ENCODE results near the gene BBS10. TPM values are rescaled to one million over a fixed set of nuclear protein-coding genes. Genes with fewer than 3 reads are reported as not detected.

The BBS10 gene
- total and polyA plus RNA-seq, 9 of the 15 experiments (the other 6 are each of a cell fraction or from before 2014, with no cell fraction given) = 2.3 to 14.9 (median 5.9) TPM

DNA sequence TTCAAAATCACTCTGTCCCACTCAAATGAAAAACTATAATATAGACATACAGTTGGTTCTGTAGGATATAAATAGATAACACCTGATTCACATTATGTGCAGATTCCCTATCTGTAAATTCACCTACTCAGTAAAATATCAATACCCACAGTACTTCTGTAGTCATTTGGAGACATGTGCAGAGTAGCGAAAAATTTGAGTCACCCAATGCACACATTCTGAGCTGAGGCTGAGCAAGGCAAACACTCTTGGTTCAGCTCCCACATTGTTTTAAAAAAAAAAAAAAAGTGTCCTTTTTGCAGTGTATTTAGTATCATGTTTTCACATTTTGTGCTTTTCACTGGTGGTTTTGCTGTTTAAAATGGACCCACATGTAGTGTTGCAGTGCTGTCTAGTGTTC is 27.3 kb upstream of the BBS10 start:
- peaks cover 0 to 3% of the 10 kb centered on the region in 2 experiments; a peak in 2 of 5 replicates for H3K4me1 ChIP-seq (replicated peaks in 1 of 2; ENCODE audit: control insufficient read depth in 2 of 2, insufficient read depth in 2 of 2, low read length in 2 of 2)
- H3K36me3 ChIP-seq (ENCODE audit: control insufficient read depth, insufficient read depth, low read length) = peaks cover 42% of the 10 kb centered on the region
- H2AFZ ChIP-seq (ENCODE audit: low read depth, low read length) = no peak overlapping the region
- no peaks in the 10 kb centered on the region for H3K79me2 ChIP-seq (ENCODE audit: control insufficient read depth, insufficient read depth, low read length)
- no peaks in the 10 kb centered on the region for H3K9me3 ChIP-seq (replicated peaks; ENCODE audit: control insufficient read depth, insufficient read depth, low read depth, low read length)
- ChIA-PET CTCF (ENCODE audit: low intra/inter-chr PET ratio) (no interaction called here), POLR2A (interaction anchor here (0.6 kb wide), 1 partner anchor 189 kb away, joined by 3 read pairs; no protein-coding TSS in a partner anchor)
- no peak overlapping the region for H3K27ac ChIP-seq (ENCODE audit: extremely low read depth, low read depth, low read length)
- H3K4me3 ChIP-seq = no peak overlapping the region
- BruUV-seq (replicated peaks) = no TSS peak
- ATAC-seq (no peak), FAIRE-seq (no peak), DNase-seq (ENCODE audit: extremely low read depth in 1 of 4, low spot score in 3 of 4) (no peak)
- H3K9ac ChIP-seq (ENCODE audit: insufficient read depth in 1 of 2, low read depth in 2 of 2, low read length in 2 of 2) = no peak overlapping the region
- H3K4me2 ChIP-seq (ENCODE audit: insufficient read depth, low read length) = no peak overlapping the region
- in situ Hi-C loops (cut with MboI) (no loop called here), intact Hi-C loops (cut with micrococcal nuclease) (no loop called here)
- no peaks in the 10 kb centered on the region for H3K27me3 ChIP-seq (ENCODE audit: control insufficient read depth in 2 of 2, insufficient read depth in 2 of 2, low read length in 2 of 2)
- H3K9me1 ChIP-seq (ENCODE audit: control insufficient read depth, insufficient read depth, low read length) = no peaks in the 10 kb centered on the region
- H4K20me1 ChIP-seq (replicated peaks; ENCODE audit: control insufficient read depth, insufficient read depth, low read length) = no peaks in the 10 kb centered on the region
- WGBS (ENCODE audit: insufficient coverage, low coverage, missing lambda C conversion rate) = 100% methylated on average over 1 of the region's 1 CpG
- TF ChIP-seq KDM4B (IDR thresholded peaks at IDR 0.05; ENCODE audit: borderline replicate concordance in 2 of 2, low read depth in 1 of 2) (no peak), MTF1 (CRISPR knock-in tag; IDR thresholded peaks at IDR 0.05; ENCODE audit: borderline replicate concordance) (no peak), ZNF696 (CRISPR knock-in tag; conservative IDR thresholded peaks at IDR 0.05) (no peak), HCFC1 (IDR thresholded peaks at IDR 0.05; ENCODE audit: low read depth, low read length) (no peak), ELF2 (CRISPR knock-in tag; IDR thresholded peaks at IDR 0.05) (no peak), CBX3 (IDR thresholded peaks at IDR 0.05; ENCODE audit: borderline replicate concordance in 1 of 2, low read length in 2 of 2) (no peak), CEBPG (CRISPR knock-in tag; IDR thresholded peaks at IDR 0.05) (no peak), CEBPG (tag; conservative IDR thresholded peaks at IDR 0.05 in 1 of 2, IDR thresholded peaks at IDR 0.05 in 1 of 2) (no peak), SETDB1 (IDR thresholded peaks at IDR 0.05; ENCODE audit: low read length) (no peak), ZFPM2 (CRISPR knock-in tag; IDR thresholded peaks at IDR 0.05) (no peak), CC2D1A (IDR thresholded peaks at IDR 0.05) (no peak), DACH1 (IDR thresholded peaks at IDR 0.05; ENCODE audit: partially characterized antibody) (no peak), PHB (CRISPR knock-in tag; IDR thresholded peaks at IDR 0.05) (no peak), MYC (IDR thresholded peaks at IDR 0.05; ENCODE audit: low read depth, low read length) (no peak), MYC (CRISPR knock-in tag; IDR thresholded peaks at IDR 0.05; ENCODE audit: borderline replicate concordance, low read depth) (no peak), SNRNP70 (optimal IDR thresholded peaks at IDR 0.05; ENCODE audit: low read depth, low read length) (no peak), CHD4 (IDR thresholded peaks at IDR 0.05; ENCODE audit: insufficient read depth, insufficient replicate concordance, low read depth, low read length, poor library complexity, severe bottlenecking) (no peak), BRD4 (IDR thresholded peaks at IDR 0.05) (no peak)
- TF ChIP-seq, protein P1, sequence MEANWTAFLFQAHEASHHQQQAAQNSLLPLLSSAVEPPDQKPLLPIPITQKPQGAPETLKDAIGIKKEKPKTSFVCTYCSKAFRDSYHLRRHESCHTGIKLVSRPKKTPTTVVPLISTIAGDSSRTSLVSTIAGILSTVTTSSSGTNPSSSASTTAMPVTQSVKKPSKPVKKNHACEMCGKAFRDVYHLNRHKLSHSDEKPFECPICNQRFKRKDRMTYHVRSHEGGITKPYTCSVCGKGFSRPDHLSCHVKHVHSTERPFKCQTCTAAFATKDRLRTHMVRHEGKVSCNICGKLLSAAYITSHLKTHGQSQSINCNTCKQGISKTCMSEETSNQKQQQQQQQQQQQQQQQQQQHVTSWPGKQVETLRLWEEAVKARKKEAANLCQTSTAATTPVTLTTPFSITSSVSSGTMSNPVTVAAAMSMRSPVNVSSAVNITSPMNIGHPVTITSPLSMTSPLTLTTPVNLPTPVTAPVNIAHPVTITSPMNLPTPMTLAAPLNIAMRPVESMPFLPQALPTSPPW (CRISPR knock-in tag; IDR thresholded peaks at IDR 0.05) = no peak
